ENCODE measurements around the gene STXBP6.

STXBP6 gene

DNA sequence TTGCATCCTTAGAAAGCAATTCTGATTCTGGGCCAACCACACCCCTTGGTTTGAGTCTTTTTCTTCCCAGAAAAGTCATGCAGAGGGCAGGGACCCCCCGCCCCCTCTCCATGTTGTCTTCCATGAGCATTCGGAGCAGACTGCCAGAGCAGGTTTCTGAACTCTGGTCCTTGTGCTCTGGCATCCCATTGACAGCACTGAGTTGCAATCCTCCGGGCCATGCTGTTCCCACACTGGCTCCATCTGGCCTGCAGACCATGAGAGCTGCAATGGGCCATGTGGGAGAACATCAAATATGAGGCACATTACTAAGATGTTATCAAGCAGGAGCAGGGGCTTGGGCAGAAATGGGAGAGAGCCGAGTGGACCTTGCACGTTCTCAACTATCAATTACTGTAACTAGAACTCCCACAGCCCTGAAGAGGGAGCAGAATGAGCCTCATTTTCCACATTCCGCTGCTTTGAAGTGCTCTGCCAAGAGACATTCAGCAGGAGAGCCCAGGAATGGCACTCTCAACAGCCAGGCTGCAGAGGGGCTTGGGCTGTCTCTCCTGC is 157.4 kb downstream of the STXBP6 start:
- TF ChIP-seq, protein P1, sequence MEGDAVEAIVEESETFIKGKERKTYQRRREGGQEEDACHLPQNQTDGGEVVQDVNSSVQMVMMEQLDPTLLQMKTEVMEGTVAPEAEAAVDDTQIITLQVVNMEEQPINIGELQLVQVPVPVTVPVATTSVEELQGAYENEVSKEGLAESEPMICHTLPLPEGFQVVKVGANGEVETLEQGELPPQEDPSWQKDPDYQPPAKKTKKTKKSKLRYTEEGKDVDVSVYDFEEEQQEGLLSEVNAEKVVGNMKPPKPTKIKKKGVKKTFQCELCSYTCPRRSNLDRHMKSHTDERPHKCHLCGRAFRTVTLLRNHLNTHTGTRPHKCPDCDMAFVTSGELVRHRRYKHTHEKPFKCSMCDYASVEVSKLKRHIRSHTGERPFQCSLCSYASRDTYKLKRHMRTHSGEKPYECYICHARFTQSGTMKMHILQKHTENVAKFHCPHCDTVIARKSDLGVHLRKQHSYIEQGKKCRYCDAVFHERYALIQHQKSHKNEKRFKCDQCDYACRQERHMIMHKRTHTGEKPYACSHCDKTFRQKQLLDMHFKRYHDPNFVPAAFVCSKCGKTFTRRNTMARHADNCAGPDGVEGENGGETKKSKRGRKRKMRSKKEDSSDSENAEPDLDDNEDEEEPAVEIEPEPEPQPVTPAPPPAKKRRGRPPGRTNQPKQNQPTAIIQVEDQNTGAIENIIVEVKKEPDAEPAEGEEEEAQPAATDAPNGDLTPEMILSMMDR (IDR thresholded peaks at IDR 0.05; ENCODE audit: low read depth, low read length), result no peak
- Histone ChIP-seq H3K36me3 (no peaks in the 10 kb centered on the region), H3K4me3 (ENCODE audit: low read depth, low read length) (no peak overlapping the region), H3K4me1 (no peaks in the 10 kb centered on the region), H3K9me3 (no peaks in the 10 kb centered on the region), H3K27me3 (no peaks in the 10 kb centered on the region)
- no peak for DNase-seq

DNA sequence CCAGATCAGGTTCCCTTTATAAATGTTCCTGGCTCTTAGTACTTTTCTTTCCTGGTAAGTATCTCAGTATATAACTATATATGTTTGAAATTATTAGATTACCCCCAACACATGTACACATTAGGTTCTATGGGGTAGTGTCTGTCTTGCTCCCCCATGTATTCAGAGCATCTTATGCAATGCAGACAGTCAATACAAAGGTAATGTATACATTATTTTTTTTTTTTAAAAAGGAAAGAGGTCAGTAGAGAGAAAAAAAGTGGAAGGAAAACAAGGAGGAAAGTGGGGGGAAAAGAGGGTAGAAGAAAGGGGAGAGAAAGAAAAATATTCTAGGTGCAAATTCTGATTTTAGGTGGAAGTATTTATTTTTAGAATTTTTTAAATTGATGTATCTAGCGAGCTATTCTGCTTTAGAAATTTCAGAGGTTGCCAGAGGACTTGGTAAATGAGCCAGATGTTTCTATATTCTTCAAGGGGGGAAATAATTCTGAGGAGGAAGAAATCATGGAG is 157.9 kb downstream of the STXBP6 start:
- TF ChIP-seq, protein P1 (IDR thresholded peaks at IDR 0.05; ENCODE audit: low read depth, low read length), result no peak
- no peaks in the 10 kb centered on the region for H3K36me3 ChIP-seq
- no peaks in the 10 kb centered on the region for H3K27me3 ChIP-seq
- no peak for DNase-seq
- H3K4me3 ChIP-seq (ENCODE audit: low read depth, low read length), result no peak overlapping the region
- H3K9me3 ChIP-seq, result no peaks in the 10 kb centered on the region
- no peaks in the 10 kb centered on the region for H3K4me1 ChIP-seq

DNA sequence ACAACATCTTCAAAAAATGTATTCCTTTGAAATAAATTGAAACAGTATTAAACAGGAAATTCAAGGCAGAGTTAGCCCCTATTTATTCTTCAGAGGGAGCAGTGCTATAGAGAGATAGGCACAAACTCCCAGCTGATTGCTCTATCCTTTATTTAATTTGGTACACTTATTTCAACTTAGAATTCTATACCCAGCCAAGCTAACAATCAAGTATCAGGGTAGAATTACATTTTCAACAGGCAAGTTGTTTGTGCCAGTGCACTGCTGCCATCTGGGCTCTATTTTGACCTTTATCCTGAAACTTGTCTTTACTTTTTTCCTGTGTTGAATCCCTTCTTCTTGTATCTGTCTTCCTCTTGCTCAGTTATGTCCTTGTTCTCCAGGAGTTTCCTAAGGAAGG is 159.2 kb downstream of the STXBP6 start:
- H3K27me3 ChIP-seq, result no peaks in the 10 kb centered on the region
- no peak for DNase-seq
- no peaks in the 10 kb centered on the region for H3K36me3 ChIP-seq
- TF ChIP-seq, protein P1 (IDR thresholded peaks at IDR 0.05; ENCODE audit: low read depth, low read length), result no peak
- no peaks in the 10 kb centered on the region for H3K4me1 ChIP-seq
- H3K4me3 ChIP-seq (ENCODE audit: low read depth, low read length), result no peak overlapping the region
- H3K9me3 ChIP-seq, result no peaks in the 10 kb centered on the region

DNA sequence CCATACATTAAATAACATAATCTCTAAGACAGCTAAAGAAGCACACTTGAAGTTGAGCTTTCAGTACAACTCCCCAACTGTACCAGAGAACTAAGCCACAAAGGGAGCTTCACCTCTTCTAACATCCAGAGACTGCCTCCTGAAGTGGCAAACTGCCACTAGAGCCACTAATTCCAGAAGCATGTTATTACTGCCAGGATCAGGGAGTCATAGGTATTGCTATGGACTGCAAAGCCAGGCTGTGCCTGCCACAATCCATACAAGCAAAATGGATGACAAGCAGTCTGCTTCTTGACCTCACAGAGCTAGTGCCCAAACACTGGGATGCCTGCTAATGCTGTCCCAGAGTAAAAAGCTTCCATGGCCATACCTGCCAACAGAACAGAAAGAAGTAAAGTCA is 160.1 kb downstream of the STXBP6 start:
- DNase-seq, result no peak
- H3K36me3 ChIP-seq, result no peaks in the 10 kb centered on the region
- TF ChIP-seq, protein P1 (IDR thresholded peaks at IDR 0.05; ENCODE audit: low read depth, low read length), result no peak
- H3K9me3 ChIP-seq, result no peaks in the 10 kb centered on the region
- no peaks in the 10 kb centered on the region for H3K4me1 ChIP-seq
- H3K4me3 ChIP-seq (ENCODE audit: low read depth, low read length), result no peak overlapping the region
- no peaks in the 10 kb centered on the region for H3K27me3 ChIP-seq

DNA sequence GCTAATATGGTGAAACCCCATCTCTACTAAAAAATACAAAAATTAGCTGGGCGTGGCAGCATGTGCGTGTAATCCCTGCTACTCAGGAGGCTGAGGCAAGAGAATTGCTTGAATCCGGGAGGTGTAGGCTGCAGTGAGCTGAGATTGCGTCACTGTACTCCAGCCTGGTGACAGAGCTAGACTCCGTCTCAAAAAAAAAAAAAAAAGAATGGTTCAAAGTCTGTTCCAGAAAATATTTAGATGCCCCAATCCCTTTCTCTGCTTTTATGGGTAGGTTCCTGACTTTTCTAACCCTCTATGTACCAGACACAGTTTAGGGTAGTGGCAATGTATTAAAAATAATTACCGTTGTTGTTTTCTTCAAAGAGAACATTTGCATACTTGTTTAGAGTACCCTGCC is 161.4 kb downstream of the STXBP6 start:
- Histone ChIP-seq H3K9me3 (no peaks in the 10 kb centered on the region), H3K4me1 (no peaks in the 10 kb centered on the region), H3K36me3 (no peaks in the 10 kb centered on the region), H3K4me3 (ENCODE audit: low read depth, low read length) (no peak overlapping the region), H3K27me3 (no peaks in the 10 kb centered on the region)
- TF ChIP-seq, protein P1 (IDR thresholded peaks at IDR 0.05; ENCODE audit: low read depth, low read length), result no peak
- DNase-seq, result no peak

DNA sequence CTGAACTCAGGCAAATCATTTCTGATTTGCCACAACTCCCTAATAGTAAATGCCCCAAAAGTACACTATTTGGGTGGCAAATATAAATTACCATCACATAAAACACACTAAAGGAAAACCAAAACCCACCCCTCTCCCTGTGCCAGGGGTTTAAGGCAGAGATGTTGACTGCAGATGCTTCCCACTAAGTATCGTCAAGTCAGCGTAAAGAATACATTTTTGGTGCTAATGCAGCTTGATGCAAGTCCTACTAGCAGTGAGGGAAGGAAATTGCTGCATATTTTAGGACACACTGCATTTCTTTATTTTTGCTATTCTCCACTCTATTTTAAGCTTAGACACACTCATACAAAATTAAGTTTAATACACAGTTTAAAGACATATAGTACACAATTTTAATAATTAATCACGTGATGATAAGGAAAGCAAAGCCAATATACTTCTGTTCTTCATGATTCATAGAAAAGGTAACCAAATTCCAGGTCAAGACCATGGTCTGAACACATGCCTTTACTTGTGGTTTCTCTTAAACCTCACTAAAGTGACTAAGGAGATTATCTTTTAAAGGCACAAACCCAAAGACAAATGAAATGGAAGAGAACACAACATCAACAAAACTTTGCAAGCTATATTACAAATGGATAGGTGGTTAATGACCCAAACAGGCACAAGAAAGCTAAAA is 162.2 kb downstream of the STXBP6 start:
- no peak for DNase-seq

More for the DNA sequence above, 162.2 kb downstream of the STXBP6 start:
- H3K4me1 ChIP-seq, result no peaks in the 10 kb centered on the region
- H3K9me3 ChIP-seq, result no peaks in the 10 kb centered on the region
- H3K27me3 ChIP-seq, result no peaks in the 10 kb centered on the region
- H3K4me3 ChIP-seq (ENCODE audit: low read depth, low read length), result no peak overlapping the region
- TF ChIP-seq, protein P1 (IDR thresholded peaks at IDR 0.05; ENCODE audit: low read depth, low read length), result no peak
- no peaks in the 10 kb centered on the region for H3K36me3 ChIP-seq

Data from BE2C (cell line).